IMR-90 (cell line): ENCODE results near the gene TCF20. TPM values are rescaled to one million over a fixed set of nuclear protein-coding genes. Genes with fewer than 3 reads are reported as not detected.

Source experiments
- ATAC-seq: fragments of 200-7000 bp; cut with Tn5 transposase; 2 replicates; pipeline ENCODE4 v1.9.1; 2020; ENCODE audit warnings: low read depth, mild to moderate bottlenecking, moderate library complexity
- BruUV-seq: library from RNA; stranded (reverse); fragments of 400-500 nt; replicated peaks from 2 replicates; lab custom pipeline; 2021; lab: Mats Ljungman, UMichigan
- CTCF ChIA-PET: fragments of 300-600 bp; formaldehyde crosslinking; extraction: SDS; loops from one replicate; lab custom pipeline; 2021; ENCODE audit warnings: antibody characterized with exemption; lab: Yijun Ruan, JAX
- POLR2A ChIA-PET: fragments of 300-600 bp; sonication (Branson Sonifier 250); formaldehyde crosslinking; loops from one replicate; lab custom pipeline; 2022; ENCODE audit warnings: antibody characterized with exemption; ENCODE audit not compliant: unreplicated experiment; lab: Charles Lee
- DNase-seq: peaks from one replicate; pipeline ENCODE4 v3.0.0; 2013
- H2AFZ ChIP-seq: replicated peaks from 2 replicates; pipeline ENCODE3; 2013; ENCODE audit warnings: low read length, mild to moderate bottlenecking; ENCODE audit not compliant: poor library complexity
- H2AK5ac ChIP-seq: 2 replicates; pipeline ENCODE4 v1.6.1; 2013; ENCODE audit warnings: low read depth, low read length, inconsistent platforms
- H2AK9ac ChIP-seq: replicated peaks from 2 replicates; pipeline ENCODE3; 2013; ENCODE audit warnings: mild to moderate bottlenecking, low read depth, low read length, moderate library complexity; ENCODE audit not compliant: poor library complexity
- H2BK120ac ChIP-seq: 2 replicates; pipeline ENCODE4 v1.6.1; 2013; ENCODE audit warnings: low read depth, low read length, inconsistent platforms
- H2BK15ac ChIP-seq: 3 replicates; pipeline ENCODE4 v1.6.1; 2013; ENCODE audit warnings: low read depth, low read length, inconsistent platforms
- H2BK20ac ChIP-seq: 2 replicates; pipeline ENCODE4 v1.6.1; 2013; ENCODE audit warnings: low read depth, mild to moderate bottlenecking, inconsistent platforms, low read length, moderate library complexity
- H2BK5ac ChIP-seq: 2 replicates; pipeline ENCODE4 v1.6.1; 2013; ENCODE audit warnings: mild to moderate bottlenecking, low read depth, low read length, inconsistent platforms; ENCODE audit not compliant: poor library complexity, severe bottlenecking
- H3K14ac ChIP-seq: replicated peaks from 2 replicates; pipeline ENCODE4 v1.6.1; 2013; ENCODE audit warnings: low read depth, low read length, inconsistent platforms
- H3K18ac ChIP-seq: 2 replicates; pipeline ENCODE4 v1.6.1; 2013; ENCODE audit warnings: low read depth, low read length, control low read depth
- H3K23ac ChIP-seq: 2 replicates; pipeline ENCODE4 v1.6.1; 2013; ENCODE audit warnings: low read depth, low read length, inconsistent platforms
- H3K27ac ChIP-seq: 2 replicates; pipeline ENCODE4 v1.5.1; 2013; ENCODE audit warnings: mild to moderate bottlenecking, control low read depth, low read length; ENCODE audit not compliant: insufficient read depth
- H3K27me3 ChIP-seq: 2 replicates; pipeline ENCODE4 v1.6.1; 2013; ENCODE audit warnings: low read length; ENCODE audit not compliant: control insufficient read depth, insufficient read depth
- H3K36me3 ChIP-seq: 2 replicates; pipeline ENCODE4 v1.6.1; 2013; ENCODE audit warnings: low read length, mixed read lengths; ENCODE audit not compliant: control insufficient read depth, insufficient read depth
- H3K4ac ChIP-seq: 2 replicates; pipeline ENCODE4 v1.6.1; 2013; ENCODE audit warnings: low read depth, low read length, inconsistent platforms
- H3K4me1 ChIP-seq: 2 replicates; pipeline ENCODE4 v1.6.1; 2013; ENCODE audit warnings: low read length, mixed read lengths; ENCODE audit not compliant: control insufficient read depth, insufficient read depth
- H3K4me2 ChIP-seq: 2 replicates; pipeline ENCODE4 v1.6.1; 2013; ENCODE audit warnings: low read depth, mild to moderate bottlenecking, control low read depth, low read length, moderate library complexity
- H3K4me3 ChIP-seq: 2 replicates; pipeline ENCODE4 v1.5.1; 2013; ENCODE audit warnings: low read depth, mild to moderate bottlenecking, control low read depth, low read length, moderate library complexity; ENCODE audit not compliant: insufficient read depth
- H3K56ac ChIP-seq: 2 replicates; pipeline ENCODE4 v1.6.1; 2013; ENCODE audit warnings: low read length, inconsistent platforms; ENCODE audit not compliant: insufficient read depth; ENCODE audit errors: extremely low read depth
- H3K79me1 ChIP-seq, 2 experiments: 2 replicates each; pipeline ENCODE4 v1.6.1; 2013; ENCODE audit warnings: low read length in 2 of 2, inconsistent platforms in 1 of 2, low read depth in 1 of 2
- H3K9ac ChIP-seq: 2 replicates; pipeline ENCODE4 v1.6.1; 2013; ENCODE audit warnings: low read depth, low read length, control low read depth
- H3K9me1 ChIP-seq: 2 replicates; pipeline ENCODE4 v1.6.1; 2013; ENCODE audit warnings: low read length, inconsistent platforms; ENCODE audit not compliant: insufficient read depth
- H3K9me3 ChIP-seq: 2 replicates; pipeline ENCODE4 v1.6.1; 2013; ENCODE audit warnings: low read length; ENCODE audit not compliant: control insufficient read depth, insufficient read depth
- H4K20me1 ChIP-seq: 2 replicates; pipeline ENCODE4 v1.6.1; 2013; ENCODE audit warnings: low read length, inconsistent platforms; ENCODE audit not compliant: insufficient read depth
- H4K5ac ChIP-seq: 2 replicates; pipeline ENCODE4 v1.6.1; 2013; ENCODE audit warnings: mild to moderate bottlenecking, low read depth, low read length, control low read depth
- H4K8ac ChIP-seq, 2 experiments: 2 replicates each; pipeline ENCODE4 v1.6.1; 2013; ENCODE audit warnings: low read depth in 2 of 2, low read length in 2 of 2, control low read depth in 1 of 2, inconsistent platforms in 1 of 2
- H4K91ac ChIP-seq: 2 replicates; pipeline ENCODE4 v1.6.1; 2013; ENCODE audit warnings: low read depth, low read length, inconsistent platforms; ENCODE audit not compliant: insufficient read depth
- CTCF ChIP-seq: conservative IDR thresholded peaks from 2 replicates; pipeline ENCODE4 v1.5.1; 2012; ENCODE audit warnings: mild to moderate bottlenecking, low read depth, low read length, improper control_type of control experiment
- FOS ChIP-seq: fragments of 150-350 bp; IDR thresholded peaks from 2 replicates; pipeline ENCODE4 v1.6.1; 2016; ENCODE audit warnings: low read depth, low read length
- NFE2L2 ChIP-seq: fragments of 150-350 bp; IDR thresholded peaks from 2 replicates; pipeline ENCODE4 v1.6.1; 2016; ENCODE audit warnings: low read depth, mild to moderate bottlenecking, low read length
- POLR2A ChIP-seq: IDR thresholded peaks from 2 replicates; pipeline ENCODE4 v1.6.1; 2012; ENCODE audit warnings: mild to moderate bottlenecking, low read depth, low read length
- RAD21 ChIP-seq: IDR thresholded peaks from 2 replicates; pipeline ENCODE4 v1.6.1; 2012; ENCODE audit warnings: low read length, improper control_type of control experiment
- SMC3 ChIP-seq: fragments of 150-350 bp; IDR thresholded peaks from 2 replicates; pipeline ENCODE4 v1.6.1; 2016; ENCODE audit warnings: low read depth, mild to moderate bottlenecking, antibody characterized with exemption, low read length, moderate library complexity
- USF2 ChIP-seq: fragments of 150-350 bp; IDR thresholded peaks from 2 replicates; pipeline ENCODE4 v1.6.1; 2017; ENCODE audit warnings: mild to moderate bottlenecking, antibody characterized with exemption, low read length, low read depth
- WGBS, 2 experiments: methylation state at CpG; one replicate each; pipeline versions ENCODE4 v1.1.5 to v1.1.7; 2013; ENCODE audit warnings: missing lambda C conversion rate in 2 of 2; ENCODE audit not compliant: insufficient read length in 1 of 2; ENCODE audit errors: extremely low coverage in 2 of 2; 5-methylcytosine and 5-hydroxymethylcytosine counted together
- dilution Hi-C: fragments of 300-500 bp; cut with HindIII; formaldehyde crosslinking; loops from one replicate; pipeline ENCODE4 v1.14.3; 2018; ENCODE audit warnings: low sequenced_read_pairs; ENCODE audit not compliant: unreplicated experiment
- in situ Hi-C: fragments of 300-500 bp; cut with MboI; formaldehyde crosslinking; loops from 3 replicates; pipeline ENCODE4 v1.14.3; 2019; ENCODE audit warnings: low sequenced_read_pairs, inconsistent platforms, mixed read lengths
- intact Hi-C: fragments of 100-400 bp; cut with micrococcal nuclease; formaldehyde crosslinking; loops from 2 replicates; pipeline ENCODE4 v1.10.0; 2022
- polyA plus RNA-seq, 3 experiments: library from polyadenylated mRNA; depleted of rRNA; stranded (reverse); fragments of >200 nt; gene quantifications; 2 replicates each; pipeline ENCODE4 v1.2.3, GENCODE V29; 2012; ENCODE audit warnings: low replicate concordance in 1 of 3
- total RNA-seq: library from RNA; depleted of rRNA; stranded (reverse); fragments of >200 nt; gene quantifications from 2 replicates; pipeline ENCODE4 v1.2.3, GENCODE V29; 2012

Gene TCF20
- total and polyA plus RNA-seq, 2 of the 4 experiments (the other 2 are of a cell fraction), result 8.9 to 23.7 TPM

- no peak overlapping the region for H3K4me2 ChIP-seq
- no peak overlapping the region for H4K5ac ChIP-seq
- H3K4me3 ChIP-seq, result no peak overlapping the region
- dilution Hi-C loops, result no loop called here
- ChIA-PET POLR2A (no interaction called here), CTCF (no interaction called here)
- in situ Hi-C loops, result no loop called here
- no peak overlapping the region for H3K14ac ChIP-seq
- no peak overlapping the region for H2BK20ac ChIP-seq
- DNase-seq, result no peak
- H3K79me1 ChIP-seq, result peaks cover 55 to 73% of the 10 kb centered on the region in 2 experiments
- H3K56ac ChIP-seq, result no peak overlapping the region
- H3K4ac ChIP-seq, result no peak overlapping the region
- intact Hi-C loops, result no loop called here
- H3K23ac ChIP-seq, result no peak overlapping the region
- no peaks in the 10 kb centered on the region for H3K27me3 ChIP-seq
- no peaks in the 10 kb centered on the region for H3K9me3 ChIP-seq
- H3K18ac ChIP-seq, result no peak overlapping the region
- peaks cover 72% of the 10 kb centered on the region for H4K20me1 ChIP-seq
- peaks cover 7% of the 10 kb centered on the region for H3K4me1 ChIP-seq
- H2BK5ac ChIP-seq, result no peak overlapping the region
- H2BK15ac ChIP-seq, result no peak overlapping the region
- H2AFZ ChIP-seq, result no peak overlapping the region
- no peak overlapping the region for H2BK120ac ChIP-seq
- H3K9ac ChIP-seq, result no peak overlapping the region
- H3K9me1 ChIP-seq, result peaks cover 16% of the 10 kb centered on the region
- H2AK9ac ChIP-seq, result no peak overlapping the region
- WGBS, 2 experiments, result no CpG with 5 or more reads among the region's 1 CpG
- no peak overlapping the region for H4K91ac ChIP-seq
- no peak for TF ChIP-seq POLR2A
- no peak for TF ChIP-seq NFE2L2
- no peak for TF ChIP-seq USF2
- TF ChIP-seq CTCF, result no peak
- TF ChIP-seq SMC3, result no peak
- no peak for TF ChIP-seq RAD21
- TF ChIP-seq FOS, result no peak
- H4K8ac ChIP-seq, result no peak overlapping the region
- no peaks in the 10 kb centered on the region for H3K36me3 ChIP-seq
- BruUV-seq, result no TSS peak
- no peak overlapping the region for H2AK5ac ChIP-seq
- ATAC-seq, result no peak
- H3K27ac ChIP-seq, result no peak overlapping the region
These were observed 44.6 kb downstream of the TCF20 start for GRCh38 chr22:42225841-42226240.
